OCI-LY3 (cell line): Measurements from ENCODE around the gene PRDM11.

Experiments
- H2AFZ ChIP-seq: fragments of 200-600, 300-600 bp; shearing (Covaris generic); 2 replicates; pipeline ENCODE4 v1.6.0; 2014; ENCODE audit warnings: antibody characterized with exemption, low read depth, low read length
- H3K27ac ChIP-seq: fragments of 200-600, 300-600 bp; sonication (generic); 2 replicates; pipeline ENCODE4 v1.5.1; 2014; ENCODE audit warnings: mild to moderate bottlenecking, low read length, moderate library complexity, mixed read lengths
- H3K27me3 ChIP-seq: fragments of 200-600, 300-600 bp; sonication (generic); 2 replicates; pipeline ENCODE4 v1.6.1; 2014; ENCODE audit warnings: low read depth, low read length, mixed read lengths
- H3K36me3 ChIP-seq: fragments of 200-600, 300-600 bp; sonication (generic); replicated peaks from 2 replicates; pipeline ENCODE3; 2014; ENCODE audit warnings: low read depth, low read length, mixed read lengths
- H3K4me1 ChIP-seq: fragments of 300-600, 200-600 bp; sonication (generic); 2 replicates; pipeline ENCODE4 v1.6.1; 2014; ENCODE audit warnings: low read length, mixed read lengths
- H3K4me2 ChIP-seq: fragments of 200-600, 300-600 bp; sonication (generic); 2 replicates; pipeline ENCODE4 v1.6.1; 2014; ENCODE audit warnings: low read length, mixed read lengths
- H3K4me3 ChIP-seq: fragments of 300-600, 200-600 bp; sonication (generic); 2 replicates; pipeline ENCODE4 v1.5.1; 2014; ENCODE audit warnings: antibody characterized with exemption, mild to moderate bottlenecking, low read length, moderate library complexity
- H3K79me2 ChIP-seq: fragments of 300-600, 200-600 bp; shearing (Covaris generic); 2 replicates; pipeline ENCODE4 v1.6.1; 2014; ENCODE audit warnings: mild to moderate bottlenecking, low read length, mixed read lengths
- H3K9ac ChIP-seq: fragments of 300-600, 200-600 bp; shearing (Covaris generic); 2 replicates; pipeline ENCODE4 v1.6.0; 2014; ENCODE audit warnings: mild to moderate bottlenecking, low read length, moderate library complexity
- H3K9me3 ChIP-seq: fragments of 200-600, 300-600 bp; shearing (Covaris generic); 2 replicates; pipeline ENCODE4 v1.6.1; 2014; ENCODE audit warnings: low read length, mixed read lengths; ENCODE audit not compliant: insufficient read depth
- H4K20me1 ChIP-seq: fragments of 200-600, 300-600 bp; sonication (generic); 2 replicates; pipeline ENCODE4 v1.6.1; 2016; ENCODE audit warnings: low read length, mixed read lengths; ENCODE audit not compliant: insufficient read depth
- EZH2phosphoT487 ChIP-seq: fragments of 200-600 bp; shearing (Covaris generic); IDR thresholded peaks from 2 replicates; pipeline ENCODE4 v1.6.1; 2018; ENCODE audit warnings: antibody characterized with exemption, mixed run types, low read depth
- TF ChIP-seq, protein P1 (sequence below): fragments of 200-600, 300-600 bp; sonication (generic); IDR thresholded peaks from 2 replicates; pipeline ENCODE4 v1.5.1; 2014; ENCODE audit warnings: antibody characterized with exemption, low read length, low read depth

Gene PRDM11

DNA sequence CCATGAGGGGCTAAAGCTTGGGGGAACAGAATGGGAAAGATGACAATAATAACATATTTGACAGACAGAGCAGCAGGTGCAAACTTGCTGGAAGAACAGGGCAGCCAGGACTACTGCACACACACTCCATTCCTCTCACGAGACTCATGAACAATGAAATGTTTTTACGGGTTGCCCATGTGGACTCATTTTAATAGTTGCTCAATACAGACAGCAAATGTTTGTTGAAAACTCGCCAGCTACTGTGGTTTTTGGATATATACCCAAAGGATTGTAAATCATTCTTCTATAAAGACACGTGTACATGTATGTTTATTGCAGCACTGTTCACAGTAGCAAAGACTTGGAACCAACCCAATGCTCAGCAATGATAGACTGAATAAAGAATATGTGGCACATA lies 129.4 kb downstream of the PRDM11 start:
- no peaks in the 10 kb centered on the region for H3K9me3 ChIP-seq
- no peaks in the 10 kb centered on the region for H3K79me2 ChIP-seq
- no peak overlapping the region for H2AFZ ChIP-seq
- no peak overlapping the region for H3K4me2 ChIP-seq
- no peaks in the 10 kb centered on the region for H3K36me3 ChIP-seq
- no peak for TF ChIP-seq EZH2phosphoT487
- TF ChIP-seq, protein P1, sequence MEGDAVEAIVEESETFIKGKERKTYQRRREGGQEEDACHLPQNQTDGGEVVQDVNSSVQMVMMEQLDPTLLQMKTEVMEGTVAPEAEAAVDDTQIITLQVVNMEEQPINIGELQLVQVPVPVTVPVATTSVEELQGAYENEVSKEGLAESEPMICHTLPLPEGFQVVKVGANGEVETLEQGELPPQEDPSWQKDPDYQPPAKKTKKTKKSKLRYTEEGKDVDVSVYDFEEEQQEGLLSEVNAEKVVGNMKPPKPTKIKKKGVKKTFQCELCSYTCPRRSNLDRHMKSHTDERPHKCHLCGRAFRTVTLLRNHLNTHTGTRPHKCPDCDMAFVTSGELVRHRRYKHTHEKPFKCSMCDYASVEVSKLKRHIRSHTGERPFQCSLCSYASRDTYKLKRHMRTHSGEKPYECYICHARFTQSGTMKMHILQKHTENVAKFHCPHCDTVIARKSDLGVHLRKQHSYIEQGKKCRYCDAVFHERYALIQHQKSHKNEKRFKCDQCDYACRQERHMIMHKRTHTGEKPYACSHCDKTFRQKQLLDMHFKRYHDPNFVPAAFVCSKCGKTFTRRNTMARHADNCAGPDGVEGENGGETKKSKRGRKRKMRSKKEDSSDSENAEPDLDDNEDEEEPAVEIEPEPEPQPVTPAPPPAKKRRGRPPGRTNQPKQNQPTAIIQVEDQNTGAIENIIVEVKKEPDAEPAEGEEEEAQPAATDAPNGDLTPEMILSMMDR, result no peak
- no peak overlapping the region for H3K27ac ChIP-seq
- H4K20me1 ChIP-seq, result no peaks in the 10 kb centered on the region
- no peak overlapping the region for H3K9ac ChIP-seq
- no peaks in the 10 kb centered on the region for H3K4me1 ChIP-seq
- no peak overlapping the region for H3K4me3 ChIP-seq
- H3K27me3 ChIP-seq, result peaks cover 78% of the 10 kb centered on the region

DNA sequence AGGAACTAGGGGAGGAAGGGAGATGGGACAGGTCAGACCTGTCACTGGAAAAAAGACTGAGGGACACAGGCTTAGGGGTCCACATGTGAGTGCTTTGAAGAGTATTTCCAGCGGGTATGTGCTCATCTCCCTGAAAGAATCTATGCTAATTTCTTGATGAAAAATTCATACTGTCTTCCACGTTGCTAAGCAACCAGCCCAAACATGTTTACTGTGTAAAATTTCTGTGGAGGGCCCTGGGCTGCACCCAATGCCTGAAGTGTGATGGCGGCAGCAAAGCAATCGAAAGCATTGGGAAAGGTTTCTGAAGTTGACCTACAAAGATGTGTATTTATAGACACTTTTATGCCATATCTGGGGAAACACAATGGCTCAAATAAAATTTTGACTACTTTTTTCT lies 132.3 kb downstream of the PRDM11 start:
- no peak for TF ChIP-seq EZH2phosphoT487
- TF ChIP-seq, protein P1, result no peak
- no peak overlapping the region for H2AFZ ChIP-seq

DNA sequence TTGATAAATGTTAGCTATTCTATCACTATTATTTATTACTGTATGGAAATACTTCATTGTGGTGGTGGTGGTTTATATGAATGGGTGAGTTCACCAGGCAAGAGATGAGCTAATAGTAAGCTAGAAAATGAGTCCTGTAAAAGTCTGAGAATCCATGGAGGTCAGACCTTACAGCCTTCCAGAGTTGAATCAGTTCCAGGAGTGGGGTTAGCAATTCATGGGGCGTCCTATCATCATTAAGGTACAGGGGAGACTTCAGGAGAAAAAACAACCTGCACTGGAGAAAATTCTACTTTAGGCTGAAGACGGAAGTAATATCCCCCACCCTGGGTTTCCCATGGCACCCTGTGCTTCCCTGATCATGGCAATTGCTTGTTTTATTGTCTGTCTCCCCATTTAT lies 133.2 kb downstream of the PRDM11 start:
- Histone ChIP-seq H4K20me1 (no peaks in the 10 kb centered on the region), H3K27me3 (peaks cover 67% of the 10 kb centered on the region), H3K9me3 (no peaks in the 10 kb centered on the region), H3K79me2 (no peaks in the 10 kb centered on the region), H3K4me1 (no peaks in the 10 kb centered on the region), H3K27ac (no peak overlapping the region), H3K4me3 (no peak overlapping the region), H3K9ac (no peak overlapping the region), H3K36me3 (no peaks in the 10 kb centered on the region), H2AFZ (no peak overlapping the region), H3K4me2 (no peak overlapping the region)
- TF ChIP-seq EZH2phosphoT487, result no peak
- TF ChIP-seq, protein P1, result no peak

More for the DNA sequence above, 132.3 kb downstream of the PRDM11 start:
- H4K20me1 ChIP-seq, result no peaks in the 10 kb centered on the region
- H3K9me3 ChIP-seq, result no peaks in the 10 kb centered on the region
- no peaks in the 10 kb centered on the region for H3K36me3 ChIP-seq
- H3K9ac ChIP-seq, result no peak overlapping the region
- H3K27ac ChIP-seq, result no peak overlapping the region
- H3K27me3 ChIP-seq, result peaks cover 68% of the 10 kb centered on the region
- no peaks in the 10 kb centered on the region for H3K79me2 ChIP-seq
- H3K4me3 ChIP-seq, result no peak overlapping the region
- H3K4me1 ChIP-seq, result no peaks in the 10 kb centered on the region
- no peak overlapping the region for H3K4me2 ChIP-seq

DNA sequence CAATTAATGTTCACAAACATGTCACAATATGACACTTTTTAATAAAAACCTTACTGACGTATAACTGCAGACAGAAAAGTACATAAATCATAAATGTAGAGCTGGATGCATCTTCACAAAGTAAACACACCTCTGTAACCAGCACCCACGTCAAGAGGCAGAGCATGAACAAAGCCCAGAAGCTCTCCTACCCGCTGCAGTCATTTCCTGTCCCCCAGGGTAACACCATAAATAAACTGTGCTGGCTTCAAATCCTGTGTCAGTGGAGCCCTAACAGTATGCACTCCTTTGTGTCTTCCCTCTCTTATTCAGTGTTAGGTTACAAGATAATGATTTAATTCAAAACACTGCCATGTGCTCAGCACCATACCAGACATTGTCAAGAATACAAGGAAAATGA lies 134.0 kb downstream of the PRDM11 start:
- Histone ChIP-seq H3K27ac (no peak overlapping the region), H3K4me1 (no peaks in the 10 kb centered on the region), H3K27me3 (peaks cover 61% of the 10 kb centered on the region), H3K79me2 (no peaks in the 10 kb centered on the region), H3K9me3 (no peaks in the 10 kb centered on the region), H4K20me1 (no peaks in the 10 kb centered on the region), H3K9ac (no peak overlapping the region), H3K4me2 (no peak overlapping the region), H2AFZ (no peak overlapping the region), H3K36me3 (no peaks in the 10 kb centered on the region), H3K4me3 (no peak overlapping the region)
- TF ChIP-seq, protein P1, result no peak
- no peak for TF ChIP-seq EZH2phosphoT487
